GM12801 (cell line): ENCODE measurements around the gene CRY1.

Source experiments
- TF ChIP-seq, protein P1 (sequence below): IDR thresholded peaks from one replicate; pipeline ENCODE4 v1.5.1; 2011; ENCODE audit warnings: control low read depth; ENCODE audit not compliant: insufficient read length; ENCODE audit errors: extremely low read depth

CRY1 gene

DNA sequence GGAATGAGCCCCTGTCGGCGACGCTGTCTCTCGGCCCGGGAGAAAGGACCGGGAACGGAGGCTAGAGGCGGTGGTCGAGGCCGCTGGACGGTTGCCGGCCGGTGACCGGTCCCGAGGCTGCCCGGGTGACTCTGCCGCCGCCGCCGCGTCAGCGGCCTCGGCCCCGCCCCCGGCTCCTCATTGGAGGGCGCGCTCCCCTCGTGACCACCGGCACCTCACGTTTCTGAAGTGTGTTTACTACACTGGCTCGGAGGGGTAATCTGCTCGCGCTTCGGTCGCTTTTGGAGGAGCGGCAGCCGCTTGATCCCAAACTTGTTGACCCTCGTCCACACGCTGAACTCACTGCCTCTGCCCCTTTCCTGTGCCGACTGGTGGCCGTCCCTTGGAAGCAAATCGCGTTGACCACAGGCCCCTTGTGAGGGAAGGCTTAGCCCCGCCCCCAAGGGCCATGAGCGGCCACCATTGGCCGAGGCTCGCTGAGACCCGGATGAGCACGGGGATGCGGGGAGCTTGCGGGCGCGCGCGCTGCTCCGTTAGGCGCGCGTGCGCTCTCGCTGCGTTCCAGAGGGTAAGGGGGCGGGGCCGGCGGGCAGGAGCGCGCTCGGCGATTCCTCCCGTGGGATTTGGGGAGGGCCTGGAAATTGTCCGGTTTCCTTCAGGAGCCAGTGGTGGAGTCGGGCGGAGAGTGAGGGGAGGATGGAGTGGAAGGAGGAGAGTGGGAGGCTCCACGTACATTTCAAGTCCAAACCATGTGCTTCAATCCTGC lies at the start of gene CRY1:
TSS of gene CRY1 (minus strand) at position 133 of the 766 bp plus-strand sequence. CDS start 588 bp downstream, outside the sequence.
- TF ChIP-seq, protein P1, sequence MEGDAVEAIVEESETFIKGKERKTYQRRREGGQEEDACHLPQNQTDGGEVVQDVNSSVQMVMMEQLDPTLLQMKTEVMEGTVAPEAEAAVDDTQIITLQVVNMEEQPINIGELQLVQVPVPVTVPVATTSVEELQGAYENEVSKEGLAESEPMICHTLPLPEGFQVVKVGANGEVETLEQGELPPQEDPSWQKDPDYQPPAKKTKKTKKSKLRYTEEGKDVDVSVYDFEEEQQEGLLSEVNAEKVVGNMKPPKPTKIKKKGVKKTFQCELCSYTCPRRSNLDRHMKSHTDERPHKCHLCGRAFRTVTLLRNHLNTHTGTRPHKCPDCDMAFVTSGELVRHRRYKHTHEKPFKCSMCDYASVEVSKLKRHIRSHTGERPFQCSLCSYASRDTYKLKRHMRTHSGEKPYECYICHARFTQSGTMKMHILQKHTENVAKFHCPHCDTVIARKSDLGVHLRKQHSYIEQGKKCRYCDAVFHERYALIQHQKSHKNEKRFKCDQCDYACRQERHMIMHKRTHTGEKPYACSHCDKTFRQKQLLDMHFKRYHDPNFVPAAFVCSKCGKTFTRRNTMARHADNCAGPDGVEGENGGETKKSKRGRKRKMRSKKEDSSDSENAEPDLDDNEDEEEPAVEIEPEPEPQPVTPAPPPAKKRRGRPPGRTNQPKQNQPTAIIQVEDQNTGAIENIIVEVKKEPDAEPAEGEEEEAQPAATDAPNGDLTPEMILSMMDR, result no peak

DNA sequence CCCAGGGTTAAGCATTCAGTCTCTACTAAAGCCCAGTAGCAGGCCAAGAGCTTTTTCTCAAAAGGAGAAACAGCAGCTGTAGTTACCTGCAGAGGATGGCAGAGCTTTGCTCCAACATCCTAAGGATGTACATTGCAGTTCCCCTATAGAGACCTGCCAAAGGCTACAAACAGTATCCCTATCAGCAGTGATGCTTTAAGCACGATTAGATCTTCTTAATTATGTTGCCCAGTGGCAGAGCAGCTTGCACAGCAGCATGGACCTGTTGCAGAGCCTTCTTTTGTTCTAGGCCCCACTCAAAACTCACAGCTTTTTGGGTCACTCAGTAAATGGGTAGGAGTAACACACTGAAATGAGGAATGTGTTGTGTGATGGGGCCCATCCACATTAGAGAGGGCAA lies 46.4 kb upstream of the CRY1 start:
- TF ChIP-seq, protein P1, result no peak

DNA sequence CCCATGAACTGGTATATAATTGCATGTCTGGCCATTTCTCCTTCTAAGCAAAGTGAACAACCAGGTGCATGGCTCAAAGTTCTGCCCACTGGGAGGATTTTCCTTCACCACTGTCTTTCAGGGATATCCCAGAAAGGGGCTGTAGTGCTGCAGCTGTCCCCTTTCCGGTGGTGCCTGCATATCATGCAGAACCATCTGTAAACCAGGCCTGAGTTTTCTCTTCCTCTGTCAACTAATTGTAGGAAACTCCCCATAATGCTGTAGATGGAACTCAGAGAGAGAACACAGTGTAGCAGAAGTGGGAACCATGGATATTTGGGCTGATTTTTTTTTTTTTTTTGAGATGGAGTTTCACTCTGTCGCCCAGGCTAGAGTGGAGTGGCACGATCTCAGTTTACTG lies 45.6 kb upstream of the CRY1 start:
- TF ChIP-seq, protein P1, result no peak

DNA sequence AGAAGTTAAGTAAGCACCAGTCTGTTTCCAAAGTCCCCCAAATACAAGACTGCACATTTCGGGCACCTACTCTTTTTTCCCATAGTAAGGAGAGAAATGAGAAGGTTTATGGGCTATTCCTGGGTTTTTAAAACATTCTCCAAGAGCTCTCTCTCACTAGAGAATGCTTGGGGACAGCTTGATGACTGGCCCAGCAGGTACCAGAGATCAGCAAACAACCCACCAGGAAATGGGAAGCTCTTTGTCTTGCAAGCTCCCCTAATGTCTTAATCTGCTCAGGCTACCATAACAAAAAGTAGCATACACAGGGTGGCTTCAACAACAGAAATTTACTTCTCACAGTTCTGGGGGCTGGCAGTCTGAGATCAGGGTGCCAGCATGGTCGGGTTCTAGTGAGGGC lies 41.8 kb upstream of the CRY1 start:
- TF ChIP-seq, protein P1, result no peak

DNA sequence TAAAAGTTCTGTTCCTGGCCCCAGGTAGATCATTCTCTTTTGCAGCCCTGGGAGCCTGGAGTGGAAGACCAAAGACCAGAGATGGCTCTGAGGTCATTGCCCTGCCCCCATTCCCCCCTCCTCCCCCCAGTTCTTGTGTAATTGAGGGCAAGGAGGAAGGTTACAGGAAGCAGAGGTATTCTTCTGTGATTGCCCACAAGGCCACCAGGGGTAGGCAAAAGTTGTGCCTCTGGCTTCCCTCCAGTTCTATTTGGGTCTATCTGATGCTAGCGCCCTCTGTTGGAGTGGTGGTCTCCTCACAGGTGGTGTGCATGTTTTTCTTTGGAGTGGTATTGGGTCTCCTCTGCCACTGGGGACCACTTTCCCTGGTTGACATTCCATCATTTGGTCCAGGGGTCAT lies 41.2 kb upstream of the CRY1 start:
- TF ChIP-seq, protein P1, result no peak

DNA sequence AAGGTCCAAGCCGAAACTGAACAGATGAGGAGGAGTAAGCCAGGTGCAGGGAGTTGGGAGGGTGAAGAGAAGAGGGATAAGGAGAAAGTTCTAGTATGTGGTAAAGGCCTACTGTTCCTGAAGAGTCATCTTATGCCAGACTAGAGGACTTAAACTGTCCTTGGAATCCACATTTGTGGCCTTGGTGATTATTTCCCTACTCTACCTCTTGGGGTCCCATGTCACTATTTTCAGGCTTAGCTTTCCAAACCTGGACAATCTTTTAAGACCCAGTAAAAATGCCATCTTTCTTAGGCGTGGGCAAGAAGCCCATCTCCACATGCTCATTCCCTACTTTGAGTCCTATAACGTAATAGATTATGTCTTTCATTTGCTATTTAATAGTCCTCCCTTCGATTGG lies 40.1 kb upstream of the CRY1 start:
- TF ChIP-seq, protein P1, result no peak

DNA sequence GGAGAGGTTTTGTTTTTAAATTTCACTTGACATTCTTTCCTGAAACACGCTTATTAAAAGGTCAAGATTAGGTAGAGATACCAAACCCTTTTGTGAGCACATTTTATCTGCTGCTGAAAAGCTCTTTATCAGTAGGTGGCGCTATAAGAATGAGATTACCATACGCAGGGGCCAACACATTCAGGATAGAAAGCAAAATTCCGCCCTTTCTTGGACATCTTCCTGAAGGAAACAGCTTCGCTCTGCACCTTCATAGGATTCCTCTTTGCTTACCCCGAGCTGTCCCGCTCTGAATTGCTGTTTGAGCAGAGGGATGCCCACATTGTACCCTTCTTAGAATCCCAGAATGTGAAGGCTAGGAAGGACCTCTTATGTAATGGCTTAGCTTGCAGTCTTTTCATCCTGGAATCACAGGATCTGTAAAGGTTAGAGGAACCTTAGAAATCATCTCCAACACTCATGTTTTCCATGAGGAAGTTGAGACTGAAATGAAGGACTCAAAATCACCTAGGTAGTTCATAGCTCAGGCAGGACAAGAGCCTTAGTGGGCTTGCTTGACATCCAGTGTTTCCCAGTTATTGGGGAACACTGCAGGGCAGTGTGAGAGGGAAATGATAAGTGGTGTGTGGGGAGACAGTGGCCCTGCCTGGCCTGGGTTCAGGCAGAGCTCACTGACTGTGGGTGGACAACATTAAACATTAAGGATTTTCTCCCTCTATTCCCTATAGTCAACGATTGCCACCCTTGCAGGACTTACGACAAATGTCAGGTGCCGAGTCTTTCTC lies 38.7 kb upstream of the CRY1 start:
- TF ChIP-seq, protein P1, result no peak
